DMS153 treated with DMSO at 0.1 percent for 48 hours (cell line): Measurements from ENCODE around the gene PPIL6.
A peak's percentile ranks its signal among the peaks of the same experiment; 100 is the strongest.

Experiments
- DNase-seq: peaks from one replicate; lab custom pipeline; 2025; ENCODE audit not compliant: unreplicated experiment; lab: John Stamatoyannopoulos, UW

The PPIL6 gene

GRCh38 chr6:109440331-109441068, at the start of gene PPIL6, which contains the start of gene SMPD2:
Gene PPIL6, minus strand, starts transcription at chr6:109440628. Its CDS starts 38 bp downstream, at chr6:109440590.
Gene SMPD2, plus strand, starts transcription at chr6:109440724. Its CDS starts 398 bp downstream, at chr6:109441122.
- peak; percentile 40 for DNase-seq

- DNase-seq, result no peak
Observed at GRCh38 chr6:109488001-109488400, 47.6 kb upstream of the PPIL6 start.

GRCh38 chr6:109486068-109486467, 45.6 kb upstream of the PPIL6 start:
- no peak for DNase-seq

GRCh38 chr6:109485266-109485935, 45.0 kb upstream of the PPIL6 start:
- no peak for DNase-seq

- no peak for DNase-seq
Observed at GRCh38 chr6:109484122-109484521, 43.7 kb upstream of the PPIL6 start.

- DNase-seq, result no peak
Observed at GRCh38 chr6:109483735-109484057, 43.3 kb upstream of the PPIL6 start.

GRCh38 chr6:109482905-109483734, 42.7 kb upstream of the PPIL6 start, which contains the start of gene ZBTB24:
Gene ZBTB24, minus strand, starts transcription at chr6:109483219. Its CDS starts 1,193 bp downstream, at chr6:109482026.
- DNase-seq, result peak; percentile 86

GRCh38 chr6:109480993-109481480, 40.6 kb upstream of the PPIL6 start:
- no peak for DNase-seq

GRCh38 chr6:109478841-109479624, 38.6 kb upstream of the PPIL6 start:
- DNase-seq, result no peak

GRCh38 chr6:109478222-109478805, 37.9 kb upstream of the PPIL6 start:
- no peak for DNase-seq

GRCh38 chr6:109477725-109478124, 37.3 kb upstream of the PPIL6 start:
- DNase-seq, result no peak

GRCh38 chr6:109477184-109477583, 36.8 kb upstream of the PPIL6 start:
- no peak for DNase-seq

GRCh38 chr6:109475625-109476024, 35.2 kb upstream of the PPIL6 start:
- no peak for DNase-seq

GRCh38 chr6:109474995-109475394, 34.6 kb upstream of the PPIL6 start:
- no peak for DNase-seq

- no peak for DNase-seq
Observed at GRCh38 chr6:109473120-109473519, 32.7 kb upstream of the PPIL6 start.

GRCh38 chr6:109472132-109472995, 31.9 kb upstream of the PPIL6 start:
- DNase-seq, result no peak

GRCh38 chr6:109471105-109471810, 30.8 kb upstream of the PPIL6 start:
- no peak for DNase-seq

GRCh38 chr6:109469591-109470189, 29.3 kb upstream of the PPIL6 start:
- DNase-seq, result no peak
